Measurements from ENCODE around the gene GALNTL6.

The GALNTL6 gene

DNA sequence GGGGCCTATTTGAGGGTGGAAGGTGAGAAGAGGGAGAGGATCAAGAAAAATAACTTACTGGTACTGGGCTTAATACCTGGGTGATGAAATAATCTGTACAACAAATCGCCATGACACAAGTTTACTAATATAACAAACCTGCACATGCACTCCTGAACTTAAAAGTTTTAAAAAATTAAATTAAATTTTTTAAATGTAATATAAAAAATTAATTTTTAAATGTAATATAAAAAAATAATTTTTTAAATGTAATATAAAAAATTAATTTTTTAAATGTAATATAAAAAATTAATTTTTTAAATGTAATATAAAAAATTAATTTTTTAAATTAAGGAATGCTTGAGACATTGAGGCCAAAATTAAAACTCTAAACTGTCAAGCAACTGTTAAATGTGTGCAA, 1231.1 kb downstream of the GALNTL6 start:
- no peak for TF ChIP-seq EZH2phosphoT487 (conservative IDR thresholded peaks at IDR 0.05; ENCODE audit: low read length)
- TF ChIP-seq, protein P1, sequence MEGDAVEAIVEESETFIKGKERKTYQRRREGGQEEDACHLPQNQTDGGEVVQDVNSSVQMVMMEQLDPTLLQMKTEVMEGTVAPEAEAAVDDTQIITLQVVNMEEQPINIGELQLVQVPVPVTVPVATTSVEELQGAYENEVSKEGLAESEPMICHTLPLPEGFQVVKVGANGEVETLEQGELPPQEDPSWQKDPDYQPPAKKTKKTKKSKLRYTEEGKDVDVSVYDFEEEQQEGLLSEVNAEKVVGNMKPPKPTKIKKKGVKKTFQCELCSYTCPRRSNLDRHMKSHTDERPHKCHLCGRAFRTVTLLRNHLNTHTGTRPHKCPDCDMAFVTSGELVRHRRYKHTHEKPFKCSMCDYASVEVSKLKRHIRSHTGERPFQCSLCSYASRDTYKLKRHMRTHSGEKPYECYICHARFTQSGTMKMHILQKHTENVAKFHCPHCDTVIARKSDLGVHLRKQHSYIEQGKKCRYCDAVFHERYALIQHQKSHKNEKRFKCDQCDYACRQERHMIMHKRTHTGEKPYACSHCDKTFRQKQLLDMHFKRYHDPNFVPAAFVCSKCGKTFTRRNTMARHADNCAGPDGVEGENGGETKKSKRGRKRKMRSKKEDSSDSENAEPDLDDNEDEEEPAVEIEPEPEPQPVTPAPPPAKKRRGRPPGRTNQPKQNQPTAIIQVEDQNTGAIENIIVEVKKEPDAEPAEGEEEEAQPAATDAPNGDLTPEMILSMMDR (IDR thresholded peaks at IDR 0.05; ENCODE audit: insufficient read depth, low read length, poor library complexity, severe bottlenecking) = no peak
- no peak overlapping the region for H3K9ac ChIP-seq (ENCODE audit: low read length)
- H3K9me2 ChIP-seq (replicated peaks; ENCODE audit: insufficient read depth, low read length) = no peaks in the 10 kb centered on the region

DNA sequence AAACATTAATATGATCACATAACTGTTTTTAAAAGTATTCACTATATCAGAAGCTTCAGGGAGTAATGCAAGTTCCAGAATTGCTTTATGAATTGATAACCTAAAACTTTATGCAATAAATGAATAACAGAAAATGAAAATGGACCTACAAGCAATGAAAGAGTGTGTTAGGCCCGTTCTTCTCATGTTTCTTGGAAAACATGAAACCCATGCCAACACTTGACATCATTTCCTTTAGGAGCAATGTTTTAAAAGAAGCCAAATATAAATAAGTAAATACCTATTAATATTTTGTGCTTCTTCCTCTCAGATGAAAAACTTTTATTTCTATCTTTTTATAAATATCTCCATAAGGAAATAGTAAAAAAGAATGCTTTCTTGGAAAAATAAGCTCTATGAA, 1232.4 kb downstream of the GALNTL6 start:
- Histone ChIP-seq H3K27me3 (ENCODE audit: low read length) (no peaks in the 10 kb centered on the region), H3K79me2 (ENCODE audit: insufficient read depth, low read length) (no peaks in the 10 kb centered on the region), H3K27ac (ENCODE audit: low read depth, low read length) (no peak overlapping the region), H3K4me2 (ENCODE audit: low read depth, low read length, poor library complexity, severe bottlenecking) (no peak overlapping the region), H3K36me3 (ENCODE audit: low read length) (no peaks in the 10 kb centered on the region), H4K20me1 (ENCODE audit: low read depth, low read length) (no peaks in the 10 kb centered on the region), H3K9me3 (ENCODE audit: insufficient read depth, low read length) (no peaks in the 10 kb centered on the region), H3F3A (ENCODE audit: insufficient read depth) (no peaks in the 10 kb centered on the region), H3K4me3 (ENCODE audit: insufficient read depth, low read length, poor library complexity, severe bottlenecking) (no peak overlapping the region), H3K9ac (ENCODE audit: low read length) (no peak overlapping the region), H3K9me2 (replicated peaks; ENCODE audit: insufficient read depth, low read length) (no peaks in the 10 kb centered on the region), H2AFZ (ENCODE audit: low read depth, low read length, severe bottlenecking) (no peak overlapping the region)
- TF ChIP-seq, protein P1 (IDR thresholded peaks at IDR 0.05; ENCODE audit: insufficient read depth, low read length, poor library complexity, severe bottlenecking) = no peak
- no peak for TF ChIP-seq EZH2phosphoT487 (conservative IDR thresholded peaks at IDR 0.05; ENCODE audit: low read length)

More for the DNA sequence above, 1231.1 kb downstream of the GALNTL6 start:
- no peak overlapping the region for H3K4me3 ChIP-seq (ENCODE audit: insufficient read depth, low read length, poor library complexity, severe bottlenecking)
- H2AFZ ChIP-seq (ENCODE audit: low read depth, low read length, severe bottlenecking) = no peak overlapping the region
- no peaks in the 10 kb centered on the region for H3F3A ChIP-seq (ENCODE audit: insufficient read depth)
- H3K27me3 ChIP-seq (ENCODE audit: low read length) = no peaks in the 10 kb centered on the region
- no peaks in the 10 kb centered on the region for H3K9me3 ChIP-seq (ENCODE audit: insufficient read depth, low read length)
- no peak overlapping the region for H3K27ac ChIP-seq (ENCODE audit: low read depth, low read length)
- no peaks in the 10 kb centered on the region for H3K36me3 ChIP-seq (ENCODE audit: low read length)
- H3K79me2 ChIP-seq (ENCODE audit: insufficient read depth, low read length) = no peaks in the 10 kb centered on the region
- H4K20me1 ChIP-seq (ENCODE audit: low read depth, low read length) = no peaks in the 10 kb centered on the region
- no peak overlapping the region for H3K4me2 ChIP-seq (ENCODE audit: low read depth, low read length, poor library complexity, severe bottlenecking)

DNA sequence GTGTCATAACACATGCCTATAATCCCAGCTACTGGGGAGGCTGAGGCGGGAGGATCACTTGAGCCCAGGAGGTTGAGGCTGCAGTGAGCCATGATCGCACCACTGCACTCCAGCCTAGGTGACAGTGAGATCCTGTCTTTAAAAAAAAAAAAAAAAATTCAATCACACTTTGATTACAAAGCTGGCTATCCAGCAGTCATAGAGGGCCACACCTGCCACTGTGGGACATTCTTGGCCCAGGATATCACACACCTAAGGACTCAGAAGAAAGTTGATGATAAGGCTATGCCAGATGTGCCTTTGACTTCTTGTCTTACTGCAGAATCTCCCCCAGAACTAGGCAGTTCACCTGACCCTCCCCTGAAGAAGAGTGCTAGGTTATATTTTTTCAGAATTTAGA, 1232.9 kb downstream of the GALNTL6 start:
- Histone ChIP-seq H3K9ac (ENCODE audit: low read length) (no peak overlapping the region), H3K4me2 (ENCODE audit: low read depth, low read length, poor library complexity, severe bottlenecking) (no peak overlapping the region), H3F3A (ENCODE audit: insufficient read depth) (no peaks in the 10 kb centered on the region), H3K9me3 (ENCODE audit: insufficient read depth, low read length) (no peaks in the 10 kb centered on the region), H3K27ac (ENCODE audit: low read depth, low read length) (no peak overlapping the region), H3K4me3 (ENCODE audit: insufficient read depth, low read length, poor library complexity, severe bottlenecking) (no peak overlapping the region), H3K36me3 (ENCODE audit: low read length) (no peaks in the 10 kb centered on the region), H3K79me2 (ENCODE audit: insufficient read depth, low read length) (no peaks in the 10 kb centered on the region), H4K20me1 (ENCODE audit: low read depth, low read length) (no peaks in the 10 kb centered on the region), H3K27me3 (ENCODE audit: low read length) (no peaks in the 10 kb centered on the region), H3K9me2 (replicated peaks; ENCODE audit: insufficient read depth, low read length) (no peaks in the 10 kb centered on the region), H2AFZ (ENCODE audit: low read depth, low read length, severe bottlenecking) (no peak overlapping the region)
- TF ChIP-seq, protein P1 (IDR thresholded peaks at IDR 0.05; ENCODE audit: insufficient read depth, low read length, poor library complexity, severe bottlenecking) = no peak
- no peak for TF ChIP-seq EZH2phosphoT487 (conservative IDR thresholded peaks at IDR 0.05; ENCODE audit: low read length)
